ENCODE results near the gene HSD17B13.

Gene HSD17B13

GRCh38 chr4:87268411-87268810 is 54.3 kb downstream of the HSD17B13 start:
- no peak for TF ChIP-seq CTCF (IDR thresholded peaks at IDR 0.05; ENCODE audit: borderline replicate concordance, extremely low read depth, low read length, poor library complexity, severe bottlenecking)
- TF ChIP-seq EZH2 (IDR thresholded peaks at IDR 0.05; ENCODE audit: borderline replicate concordance, low read depth, low read length, severe bottlenecking), result no peak
- Histone ChIP-seq H3K4me2 (ENCODE audit: insufficient read depth, low read length) (no peak overlapping the region), H3K27me3 (ENCODE audit: insufficient read depth, low read length, poor library complexity) (peaks cover 14% of the 10 kb centered on the region), H2AFZ (ENCODE audit: low read depth, low read length) (no peak overlapping the region), H3K36me3 (ENCODE audit: insufficient read depth, low read length) (no peaks in the 10 kb centered on the region), H3K9ac (ENCODE audit: low read depth, low read length) (no peak overlapping the region), H3K9me3 (ENCODE audit: insufficient read depth, low read length, severe bottlenecking) (no peaks in the 10 kb centered on the region), H4K20me1 (ENCODE audit: insufficient read depth, low read length) (no peaks in the 10 kb centered on the region), H3K4me3 (ENCODE audit: low read depth in 1 of 2, low read length in 2 of 2) (no peak overlapping the region), H3K79me2 (ENCODE audit: insufficient read depth, low read length) (no peaks in the 10 kb centered on the region), H3K4me1 (ENCODE audit: insufficient read depth, low read length) (no peaks in the 10 kb centered on the region), H3K27ac (ENCODE audit: low read length) (no peak overlapping the region)
- ATAC-seq (ENCODE audit: insufficient read depth, low read depth) (no peak), DNase-seq (no peak)

- Histone ChIP-seq H3K4me3 (ENCODE audit: low read depth in 1 of 2, low read length in 2 of 2) (no peak overlapping the region), H3K9me3 (ENCODE audit: insufficient read depth, low read length, severe bottlenecking) (no peaks in the 10 kb centered on the region), H3K27me3 (ENCODE audit: insufficient read depth, low read length, poor library complexity) (peaks cover 13% of the 10 kb centered on the region), H3K36me3 (ENCODE audit: insufficient read depth, low read length) (no peaks in the 10 kb centered on the region), H3K9ac (ENCODE audit: low read depth, low read length) (no peak overlapping the region), H3K4me1 (ENCODE audit: insufficient read depth, low read length) (no peaks in the 10 kb centered on the region), H3K27ac (ENCODE audit: low read length) (no peak overlapping the region), H3K79me2 (ENCODE audit: insufficient read depth, low read length) (no peaks in the 10 kb centered on the region), H2AFZ (ENCODE audit: low read depth, low read length) (no peak overlapping the region), H3K4me2 (ENCODE audit: insufficient read depth, low read length) (no peak overlapping the region), H4K20me1 (ENCODE audit: insufficient read depth, low read length) (no peaks in the 10 kb centered on the region)
- DNase-seq (no peak), ATAC-seq (ENCODE audit: insufficient read depth, low read depth) (no peak)
- no peak for TF ChIP-seq EZH2 (IDR thresholded peaks at IDR 0.05; ENCODE audit: borderline replicate concordance, low read depth, low read length, severe bottlenecking)
- no peak for TF ChIP-seq CTCF (IDR thresholded peaks at IDR 0.05; ENCODE audit: borderline replicate concordance, extremely low read depth, low read length, poor library complexity, severe bottlenecking)
Observed at GRCh38 chr4:87266986-87267385, 55.7 kb downstream of the HSD17B13 start.

DNA sequence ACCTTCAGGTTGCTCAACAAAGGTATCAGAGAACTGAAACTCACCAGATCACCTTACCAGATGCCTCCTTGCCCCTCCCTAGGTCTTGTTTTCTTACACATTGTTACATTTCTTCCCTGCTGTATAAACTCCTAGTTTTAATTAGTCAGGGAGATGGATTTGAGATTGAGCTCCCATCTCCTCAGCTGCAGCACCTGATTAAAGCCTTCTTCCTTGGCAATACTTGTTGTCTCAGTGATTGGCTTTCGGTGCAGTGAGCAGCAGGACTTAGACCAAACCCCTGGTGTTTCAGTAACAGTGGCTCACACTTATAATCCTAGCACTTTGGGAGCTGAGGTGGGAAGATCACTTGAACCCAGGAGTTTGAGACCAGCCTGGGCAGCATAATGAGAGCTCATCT is 59.8 kb downstream of the HSD17B13 start:
- no peak overlapping the region for H3K4me2 ChIP-seq (ENCODE audit: insufficient read depth, low read length)

More for the DNA sequence above, 59.8 kb downstream of the HSD17B13 start:
- Histone ChIP-seq H3K9ac (ENCODE audit: low read depth, low read length) (no peak overlapping the region), H3K27ac (ENCODE audit: low read length) (no peak overlapping the region), H3K36me3 (ENCODE audit: insufficient read depth, low read length) (no peaks in the 10 kb centered on the region), H4K20me1 (ENCODE audit: insufficient read depth, low read length) (no peaks in the 10 kb centered on the region), H3K79me2 (ENCODE audit: insufficient read depth, low read length) (no peaks in the 10 kb centered on the region), H2AFZ (ENCODE audit: low read depth, low read length) (no peak overlapping the region), H3K27me3 (ENCODE audit: insufficient read depth, low read length, poor library complexity) (peaks cover 4% of the 10 kb centered on the region), H3K9me3 (ENCODE audit: insufficient read depth, low read length, severe bottlenecking) (no peaks in the 10 kb centered on the region), H3K4me3 (ENCODE audit: low read depth in 1 of 2, low read length in 2 of 2) (no peak overlapping the region), H3K4me1 (ENCODE audit: insufficient read depth, low read length) (no peaks in the 10 kb centered on the region)
- no peak for DNase-seq
- no peak for ATAC-seq (ENCODE audit: insufficient read depth, low read depth)
- TF ChIP-seq EZH2 (IDR thresholded peaks at IDR 0.05; ENCODE audit: borderline replicate concordance, low read depth, low read length, severe bottlenecking), result no peak
- no peak for TF ChIP-seq CTCF (IDR thresholded peaks at IDR 0.05; ENCODE audit: borderline replicate concordance, extremely low read depth, low read length, poor library complexity, severe bottlenecking)
